Measurements from ENCODE around the gene APOL6.

APOL6 gene

GRCh38 chr22:35610741-35611140, 37.5 kb upstream of the APOL6 start:
- DNase-seq (ENCODE audit: low read depth) = no peak
- TF ChIP-seq CTCF (IDR thresholded peaks at IDR 0.05; ENCODE audit: control insufficient read depth, extremely low read depth, insufficient read depth) = no peak
- no peak overlapping the region for H3K4me3 ChIP-seq (ENCODE audit: low read depth, low read length)

GRCh38 chr22:35611200-35611890, 36.9 kb upstream of the APOL6 start:
- H3K4me3 ChIP-seq (ENCODE audit: low read depth, low read length) = no peak overlapping the region
- no peak for TF ChIP-seq CTCF (IDR thresholded peaks at IDR 0.05; ENCODE audit: control insufficient read depth, extremely low read depth, insufficient read depth)
- DNase-seq (ENCODE audit: low read depth) = no peak

GRCh38 chr22:35611891-35612576, 36.2 kb upstream of the APOL6 start:
- no peak overlapping the region for H3K4me3 ChIP-seq (ENCODE audit: low read depth, low read length)
- no peak for TF ChIP-seq CTCF (IDR thresholded peaks at IDR 0.05; ENCODE audit: control insufficient read depth, extremely low read depth, insufficient read depth)
- peak; percentile 95 for DNase-seq (ENCODE audit: low read depth)

- DNase-seq (ENCODE audit: low read depth) = no peak
- H3K4me3 ChIP-seq (ENCODE audit: low read depth, low read length) = no peak overlapping the region
- TF ChIP-seq CTCF (IDR thresholded peaks at IDR 0.05; ENCODE audit: control insufficient read depth, extremely low read depth, insufficient read depth) = no peak
These were observed 35.3 kb upstream of the APOL6 start for GRCh38 chr22:35612903-35613302.

GRCh38 chr22:35614404-35614803, 33.8 kb upstream of the APOL6 start:
- no peak for TF ChIP-seq CTCF (IDR thresholded peaks at IDR 0.05; ENCODE audit: control insufficient read depth, extremely low read depth, insufficient read depth)
- H3K4me3 ChIP-seq (ENCODE audit: low read depth, low read length) = no peak overlapping the region
- DNase-seq (ENCODE audit: low read depth) = no peak

- TF ChIP-seq CTCF (IDR thresholded peaks at IDR 0.05; ENCODE audit: control insufficient read depth, extremely low read depth, insufficient read depth) = no peak
- H3K4me3 ChIP-seq (ENCODE audit: low read depth, low read length) = no peak overlapping the region
These were observed 33.1 kb upstream of the APOL6 start for GRCh38 chr22:35615156-35615555.

More at GRCh38 chr22:35615156-35615555, 33.1 kb upstream of the APOL6 start:
- no peak for DNase-seq (ENCODE audit: low read depth)

Data from LNCaP clone FGC (cell line).